Measurements from ENCODE around the gene KCNIP2. TPM values are rescaled to one million over a fixed set of nuclear protein-coding genes. Genes with fewer than 3 reads are reported as not detected.

Gene KCNIP2
- total RNA-seq, 1 experiment from 2014 or later, result 8.5 TPM

DNA sequence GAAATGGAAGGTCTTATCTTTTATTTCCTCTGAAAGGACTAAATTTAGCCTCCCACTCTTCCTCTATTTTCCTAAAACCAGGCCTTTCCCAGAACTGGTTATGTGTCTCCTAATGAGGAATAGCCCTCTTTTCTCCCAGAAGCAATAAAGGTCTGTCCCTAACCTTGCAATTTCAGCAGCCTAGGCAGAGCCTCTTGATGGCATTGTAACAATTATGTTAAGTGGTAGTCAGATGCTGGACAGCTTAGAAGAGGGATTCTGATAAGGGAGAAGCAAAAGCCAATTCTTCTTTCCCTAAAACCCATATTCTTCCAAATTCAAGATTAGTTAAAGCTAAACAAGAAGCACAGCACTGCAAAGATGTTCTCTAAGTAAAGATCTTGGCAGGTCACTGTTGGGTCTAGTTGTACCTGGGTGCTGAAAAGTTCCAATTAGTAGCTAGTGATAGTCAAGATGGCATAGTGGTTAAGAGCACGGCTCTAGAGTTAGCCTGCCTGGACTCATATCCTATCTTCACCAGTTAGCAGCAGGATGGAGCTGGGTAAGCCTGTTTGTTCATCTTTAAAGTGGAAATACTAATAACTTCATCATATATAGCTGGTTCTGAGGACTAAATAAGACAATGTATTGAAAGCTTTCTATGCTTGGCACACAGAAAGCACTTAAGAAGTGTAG lies 14.3 kb upstream of the KCNIP2 start:
- Histone ChIP-seq H3K27ac (ENCODE audit: low read depth, low read length) (no peak overlapping the region), H3K79me2 (ENCODE audit: insufficient read depth, low read length) (no peaks in the 10 kb centered on the region), H3K27me3 (ENCODE audit: insufficient read depth, low read length) (no peaks in the 10 kb centered on the region), H3K9me2 (ENCODE audit: insufficient read depth) (no peaks in the 10 kb centered on the region), H3K4me1 (ENCODE audit: control insufficient read depth in 1 of 2, insufficient read depth in 2 of 2, low read length in 2 of 2) (peaks cover 0 to 13% of the 10 kb centered on the region in 2 experiments; a peak in 1 of 4 replicates), H3K36me3 (ENCODE audit: control insufficient read depth in 1 of 2, insufficient read depth in 2 of 2, low read length in 2 of 2) (no peaks in the 10 kb centered on the region), H3K4me2 (ENCODE audit: low read length) (no peak overlapping the region), H2AFZ (ENCODE audit: low read depth, low read length, poor library complexity, severe bottlenecking) (no peak overlapping the region), H3K9ac (ENCODE audit: low read length) (no peak overlapping the region), H3K4me3 (replicated peaks in 1 of 2; ENCODE audit: low read depth in 1 of 2, low read length in 2 of 2) (no peak overlapping the region), H4K20me1 (ENCODE audit: insufficient read depth) (no peaks in the 10 kb centered on the region), H3K9me3 (ENCODE audit: control insufficient read depth in 1 of 2, insufficient read depth in 1 of 2, low read depth in 1 of 2, low read length in 2 of 2) (peaks cover 5 to 7% of the 10 kb centered on the region in 2 experiments; a peak in 1 of 4 replicates)
- ATAC-seq (no peak), DNase-seq (ENCODE audit: low read depth, low spot score) (no peak)
- ChIA-PET CTCF (interaction anchor here (1.1 to 3.9 kb wide), 2 partner anchors 17 to 77 kb away, joined by 3 to 25 read pairs; no protein-coding TSS in a partner anchor), POLR2A (interaction anchor here (0.5 kb wide), 1 partner anchor 379 kb away, joined by 3 read pairs; no protein-coding TSS in a partner anchor), RAD21 (ENCODE audit: low non-redundant PET in 1 of 2, low total read pairs in 2 of 2, uncharacterized antibody in 2 of 2, unreplicated experiment in 2 of 2) (interaction anchor here in 1 of 2 experiments (0.6 kb wide), 1 partner anchor 680 kb away, joined by 3 read pairs; no protein-coding TSS in a partner anchor)
- TF ChIP-seq SRF (IDR thresholded peaks at IDR 0.05; ENCODE audit: low read depth), result no peak
- TF ChIP-seq POLR2AphosphoS5 (IDR thresholded peaks at IDR 0.05; ENCODE audit: low read depth, low read length), result no peak
- TF ChIP-seq ELF1 (IDR thresholded peaks at IDR 0.05; ENCODE audit: borderline replicate concordance, low read depth), result no peak
- TF ChIP-seq YY1 (IDR thresholded peaks at IDR 0.05; ENCODE audit: extremely low read depth, insufficient replicate concordance, low read depth, low read length), result no peak
- TF ChIP-seq, protein P1, sequence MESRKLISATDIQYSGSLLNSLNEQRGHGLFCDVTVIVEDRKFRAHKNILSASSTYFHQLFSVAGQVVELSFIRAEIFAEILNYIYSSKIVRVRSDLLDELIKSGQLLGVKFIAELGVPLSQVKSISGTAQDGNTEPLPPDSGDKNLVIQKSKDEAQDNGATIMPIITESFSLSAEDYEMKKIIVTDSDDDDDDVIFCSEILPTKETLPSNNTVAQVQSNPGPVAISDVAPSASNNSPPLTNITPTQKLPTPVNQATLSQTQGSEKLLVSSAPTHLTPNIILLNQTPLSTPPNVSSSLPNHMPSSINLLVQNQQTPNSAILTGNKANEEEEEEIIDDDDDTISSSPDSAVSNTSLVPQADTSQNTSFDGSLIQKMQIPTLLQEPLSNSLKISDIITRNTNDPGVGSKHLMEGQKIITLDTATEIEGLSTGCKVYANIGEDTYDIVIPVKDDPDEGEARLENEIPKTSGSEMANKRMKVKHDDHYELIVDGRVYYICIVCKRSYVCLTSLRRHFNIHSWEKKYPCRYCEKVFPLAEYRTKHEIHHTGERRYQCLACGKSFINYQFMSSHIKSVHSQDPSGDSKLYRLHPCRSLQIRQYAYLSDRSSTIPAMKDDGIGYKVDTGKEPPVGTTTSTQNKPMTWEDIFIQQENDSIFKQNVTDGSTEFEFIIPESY (IDR thresholded peaks at IDR 0.05; ENCODE audit: extremely low read depth, insufficient replicate concordance, low read length), result no peak
- intact Hi-C loops (cut with micrococcal nuclease), result no loop called here
- BruUV-seq (replicated peaks), result no TSS peak

Data from HCT116 (cell line).